Activated CD4-positive, CD25-positive, alpha-beta regulatory T cell treated with anti-CD3 and anti-CD28 coated beads, Interleukin-2, amount 50 U/mL, for 72 hours (primary cell): Measurements from ENCODE around the gene MYCBPAP.

ENCODE experiments used
- DNase-seq: peaks from one replicate; pipeline ENCODE4 v3.0.0; 2021

MYCBPAP gene

GRCh38 chr17:50487213-50488096, 20.8 kb upstream of the MYCBPAP start:
- DNase-seq, result no peak

GRCh38 chr17:50488880-50489279, 19.4 kb upstream of the MYCBPAP start:
- no peak for DNase-seq

DNA sequence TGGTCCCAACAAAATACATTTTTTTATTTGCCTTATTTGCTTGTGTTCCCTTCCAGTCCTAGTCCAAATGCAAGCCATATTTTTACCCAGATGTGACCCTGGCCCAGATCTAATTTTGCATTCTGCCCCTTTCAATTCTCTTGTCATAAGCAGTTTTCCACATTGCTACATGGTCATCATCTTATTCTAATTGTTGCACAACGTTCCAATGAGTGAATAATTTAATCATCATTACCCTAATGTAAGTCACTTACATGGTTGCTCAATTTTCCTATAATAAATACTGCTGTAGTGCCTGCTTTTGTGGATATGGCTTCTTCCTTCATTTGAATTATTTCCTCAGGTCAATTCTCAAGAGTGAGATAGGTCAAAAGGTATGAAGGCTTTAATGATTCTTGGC, 16.7 kb upstream of the MYCBPAP start:
- DNase-seq, result no peak

DNA sequence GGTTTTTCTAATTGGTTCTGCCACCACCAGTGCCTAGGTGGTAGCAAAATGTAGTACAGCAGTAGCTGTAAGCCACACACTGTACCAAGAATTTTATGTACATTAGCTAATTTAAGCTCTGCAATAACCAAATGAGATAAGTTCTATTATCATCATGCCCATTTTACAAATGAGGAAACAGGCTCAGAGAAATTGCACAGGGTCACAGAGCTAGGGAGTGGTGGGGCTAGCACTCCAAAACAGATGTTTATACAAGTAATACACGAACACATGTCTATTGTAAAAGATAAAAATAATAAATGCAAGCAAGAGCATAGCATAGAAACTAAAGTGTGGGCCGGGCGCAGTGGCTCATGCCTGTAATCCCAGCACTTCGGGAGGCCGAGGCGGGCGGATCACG, 16.0 kb upstream of the MYCBPAP start:
- no peak for DNase-seq

- DNase-seq, result no peak
Measured at GRCh38 chr17:50493744-50494143, 14.5 kb upstream of the MYCBPAP start.

GRCh38 chr17:50495217-50495823, 12.9 kb upstream of the MYCBPAP start:
- DNase-seq, result no peak

DNA sequence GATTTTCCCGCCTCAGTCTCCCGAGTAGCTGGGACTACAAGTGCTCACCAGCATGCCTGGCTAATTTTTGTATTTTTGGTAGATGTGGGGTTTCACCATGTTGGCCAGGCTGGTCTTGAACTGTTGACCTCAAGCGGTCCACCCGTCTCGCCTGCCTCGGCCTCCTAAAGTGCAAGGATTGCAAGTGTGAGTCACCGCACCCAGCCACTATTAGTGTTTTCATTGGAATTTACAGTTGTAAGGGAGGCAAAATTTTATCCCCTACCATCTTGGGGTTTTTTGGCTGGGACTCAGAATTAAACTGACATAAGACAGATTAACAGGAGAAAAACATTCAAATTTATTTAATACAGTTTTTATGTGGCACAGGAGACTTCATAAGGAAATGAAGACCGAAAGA, 12.3 kb upstream of the MYCBPAP start:
- no peak for DNase-seq

- no peak for DNase-seq
Measured at GRCh38 chr17:50498021-50498874, 10.0 kb upstream of the MYCBPAP start.

- no peak for DNase-seq
Measured at GRCh38 chr17:50499270-50499669, 9.0 kb upstream of the MYCBPAP start.

GRCh38 chr17:50499721-50500120, 8.5 kb upstream of the MYCBPAP start:
- DNase-seq, result no peak

DNA sequence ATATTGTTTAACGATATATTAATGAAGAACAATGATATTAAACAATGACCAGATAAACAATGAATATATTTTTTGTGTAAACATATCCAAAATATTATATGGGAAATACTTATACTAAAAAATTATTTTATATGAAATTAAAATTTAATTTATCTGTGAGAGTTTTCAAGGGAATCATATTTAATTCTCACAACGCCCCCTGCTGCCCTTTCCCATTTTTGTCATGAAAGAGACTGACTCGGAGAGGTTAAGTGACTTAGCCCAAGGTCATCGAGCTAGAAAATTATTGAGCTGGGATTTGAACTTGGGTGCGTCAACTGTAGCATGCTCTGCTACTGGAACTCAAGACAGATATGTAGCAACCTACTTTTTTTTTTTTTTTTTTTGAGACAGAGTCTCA, 7.2 kb upstream of the MYCBPAP start:
- no peak for DNase-seq

DNA sequence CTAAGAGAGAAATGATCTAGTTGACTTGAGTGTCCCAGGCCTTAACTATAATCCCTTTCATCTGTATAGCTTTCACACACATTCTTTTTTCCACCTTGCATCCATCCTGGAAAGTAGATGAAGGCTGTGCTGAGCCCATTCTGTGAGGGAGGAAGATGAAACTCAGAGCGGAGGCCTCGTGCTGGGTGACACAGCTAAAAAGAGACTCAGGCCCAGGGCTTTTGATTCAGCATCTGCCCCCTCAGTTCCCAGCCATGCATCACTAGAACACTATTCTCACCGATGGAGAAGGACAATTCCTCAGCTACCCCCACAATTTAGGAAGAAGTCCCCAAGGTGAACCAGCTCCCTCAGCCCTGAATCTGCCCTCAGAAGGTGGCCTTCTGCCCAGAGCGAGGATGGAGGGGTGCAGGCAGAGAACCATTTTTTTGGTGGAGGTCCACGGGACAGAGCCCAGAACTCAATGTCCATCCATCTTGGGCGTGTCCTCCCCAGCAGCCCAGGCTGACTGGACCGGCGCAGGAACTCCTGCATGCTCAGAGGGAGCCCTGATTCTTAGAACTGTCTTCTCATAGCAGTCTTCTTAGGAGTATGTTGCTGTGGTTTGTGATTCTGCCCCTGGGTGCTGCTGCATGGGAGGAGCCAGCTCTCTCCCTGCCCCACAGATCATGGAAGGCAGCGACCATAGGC, 5.8 kb upstream of the MYCBPAP start:
- no peak for DNase-seq

DNA sequence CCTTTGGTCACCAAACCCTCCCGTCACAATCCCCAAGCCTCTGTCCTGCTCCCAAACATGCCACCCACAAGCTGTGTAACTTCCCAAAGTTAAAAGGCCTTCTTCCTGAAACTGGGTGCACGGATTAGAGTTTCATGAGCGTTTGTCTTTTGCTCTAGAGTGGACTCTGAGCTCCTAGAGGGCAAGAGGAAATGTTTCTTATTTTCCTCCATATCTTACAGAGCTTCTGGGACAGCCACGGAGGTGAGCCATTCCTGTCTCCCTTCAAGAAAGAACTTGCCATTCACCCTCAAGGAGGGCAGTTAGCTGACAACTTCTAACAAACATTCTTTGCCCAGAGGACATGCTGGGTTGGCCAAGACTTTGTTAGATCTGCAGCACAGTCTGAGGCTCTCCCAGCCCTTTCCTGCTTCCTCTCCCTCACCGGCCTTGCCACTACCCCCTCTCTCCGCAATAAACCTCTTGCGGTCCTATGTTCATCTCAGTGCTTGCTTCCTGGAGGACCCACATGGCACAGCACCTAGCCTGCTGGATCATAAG, 2.6 kb upstream of the MYCBPAP start:
- no peak for DNase-seq

GRCh38 chr17:50506298-50506697, 1.9 kb upstream of the MYCBPAP start:
- no peak for DNase-seq

GRCh38 chr17:50508573-50509460, 578 bp downstream of the MYCBPAP start:
- no peak for DNase-seq

- DNase-seq, result peak; percentile 54
Measured at GRCh38 chr17:50511058-50511457, 2.8 kb downstream of the MYCBPAP start.

GRCh38 chr17:50513495-50513894, 5.3 kb downstream of the MYCBPAP start:
- no peak for DNase-seq

DNA sequence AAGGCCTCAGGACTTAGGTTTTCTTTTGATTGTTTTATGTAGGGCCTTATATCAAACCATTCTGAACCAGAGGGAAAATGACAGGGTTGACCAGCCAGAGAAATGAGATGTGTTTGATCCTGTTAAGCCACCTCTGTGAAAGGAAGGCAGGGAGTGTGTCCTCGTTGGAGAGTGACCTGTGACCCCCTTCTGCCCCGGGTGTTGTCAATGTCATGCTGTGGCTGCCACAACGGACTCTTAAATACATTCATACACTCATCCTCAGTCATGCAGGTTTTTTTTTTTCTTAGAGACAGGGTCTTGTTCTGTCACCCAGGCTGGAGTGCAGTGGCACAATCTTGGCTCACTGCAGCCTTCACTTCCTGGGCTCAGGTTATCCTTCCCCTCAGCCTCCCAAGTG, 6.1 kb downstream of the MYCBPAP start:
- DNase-seq, result no peak

DNA sequence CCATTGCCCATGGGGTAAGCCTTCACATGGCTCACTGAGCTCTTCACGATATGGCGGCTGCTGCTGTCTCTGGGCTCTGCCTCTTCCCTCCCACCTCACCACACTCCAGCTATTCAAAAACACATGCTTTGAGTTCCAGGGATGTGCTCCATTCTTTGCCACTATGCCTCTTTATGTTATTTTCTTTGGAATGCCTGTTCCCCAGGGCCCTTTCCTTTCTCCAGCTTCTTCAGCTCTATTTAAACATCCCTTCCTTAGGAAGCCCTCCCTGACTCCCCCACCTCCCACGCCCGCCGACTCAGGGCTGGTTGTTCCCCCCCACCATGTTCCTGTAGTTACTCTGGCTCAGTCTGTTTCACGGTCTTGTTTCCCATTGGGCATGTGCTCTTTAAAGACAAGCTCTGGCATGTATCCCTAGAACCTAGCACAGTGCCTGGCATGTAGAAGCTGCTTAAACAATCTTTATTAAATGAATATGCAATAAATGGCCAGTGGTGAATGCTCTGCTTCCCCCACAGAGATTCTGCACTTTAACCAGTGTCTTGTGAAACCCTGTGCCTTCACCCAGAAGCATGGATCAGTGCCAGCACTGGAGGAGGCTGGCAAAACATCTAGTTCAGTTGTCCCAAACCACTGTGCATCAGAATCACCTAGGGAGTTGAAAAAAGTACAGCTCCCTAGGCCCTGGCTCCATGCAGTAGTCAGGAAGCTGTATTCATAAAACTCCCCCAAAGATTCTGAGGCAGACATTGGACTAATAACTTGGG, 6.9 kb downstream of the MYCBPAP start:
- DNase-seq, result no peak

GRCh38 chr17:50517011-50517410, 8.8 kb downstream of the MYCBPAP start:
- DNase-seq, result no peak
